HCT116 (cell line): Measurements from ENCODE around the gene BRDT. TPM values are rescaled to one million over a fixed set of nuclear protein-coding genes. Genes with fewer than 3 reads are reported as not detected.
A peak's percentile ranks its signal among the peaks of the same experiment; 100 is the strongest.

ENCODE experiments used
- ATAC-seq: fragments of 200-7000 bp; cut with Tn5 transposase; 2 replicates; pipeline ENCODE4 v1.9.1; 2020; ENCODE audit warnings: mild to moderate bottlenecking, moderate library complexity
- BruUV-seq: library from RNA; stranded (reverse); fragments of 400-500 nt; replicated peaks from 2 replicates; lab custom pipeline; 2021; lab: Mats Ljungman, UMichigan
- CTCF ChIA-PET: fragments of 300-600 bp; sonication (Branson Sonifier 250); formaldehyde crosslinking; loops from one replicate; lab custom pipeline; 2021; ENCODE audit warnings: antibody characterized with exemption; lab: Charles Lee
- POLR2A ChIA-PET: fragments of 300-600, 350-600 bp; sonication (Branson Sonifier 250); formaldehyde crosslinking; loops from one replicate; lab custom pipeline; 2021; ENCODE audit warnings: antibody characterized with exemption; lab: Charles Lee
- RAD21 ChIA-PET, 2 experiments: fragments of 300-600 bp; sonication (Branson Sonifier 250); formaldehyde crosslinking; loops; one replicate each; lab custom pipeline; 2023; ENCODE audit warnings: low total read pairs in 2 of 2; ENCODE audit not compliant: uncharacterized antibody in 2 of 2, unreplicated experiment in 2 of 2, low non-redundant PET in 1 of 2; lab: Charles Lee
- DNase-seq: peaks from one replicate; pipeline ENCODE4 v3.0.0-alpha.2; 2010; ENCODE audit warnings: low read depth, low spot score
- H2AFZ ChIP-seq: fragments of 200-600 bp; shearing (Covaris generic), sonication (generic); 2 replicates; pipeline ENCODE4 v1.6.1; 2017; ENCODE audit warnings: low read depth, mixed run types, mixed read lengths, antibody characterized with exemption, low read length; ENCODE audit not compliant: poor library complexity, severe bottlenecking
- H3K27ac ChIP-seq: 2 replicates; pipeline ENCODE4 v1.5.1; 2012; ENCODE audit warnings: low read depth, low read length
- H3K27me3 ChIP-seq: fragments of 200-600 bp; sonication (generic); 2 replicates; pipeline ENCODE4 v1.6.1; 2016; ENCODE audit warnings: mixed run types, low read length, mixed read lengths; ENCODE audit not compliant: insufficient read depth
- H3K36me3 ChIP-seq, 2 experiments: fragments of 200-500 bp in 1 of 2; fragments of 200-600 bp in 1 of 2; sonication (Bioruptor generic) in 1 of 2; sonication (generic) in 1 of 2; 2 replicates each; pipeline versions ENCODE4 v1.5.1 to v1.6.1; 2014 to 2016; ENCODE audit warnings: low read length in 2 of 2, inconsistent platforms in 1 of 2, mixed read lengths in 1 of 2, mixed run types in 1 of 2; ENCODE audit not compliant: insufficient read depth in 2 of 2, control insufficient read depth in 1 of 2
- H3K4me1 ChIP-seq, 2 experiments: fragments of 200-600 bp in 1 of 2; sonication (generic) in 1 of 2; 2 replicates each; pipeline versions ENCODE4 v1.5.1 to v1.6.1; 2012 to 2017; ENCODE audit warnings: low read length in 2 of 2, inconsistent platforms in 1 of 2, mild to moderate bottlenecking in 1 of 2, mixed read lengths in 1 of 2, mixed run types in 1 of 2, moderate library complexity in 1 of 2; ENCODE audit not compliant: insufficient read depth in 2 of 2, control insufficient read depth in 1 of 2
- H3K4me2 ChIP-seq: fragments of 200-600 bp; sonication (generic); 2 replicates; pipeline ENCODE4 v1.6.1; 2017; ENCODE audit warnings: mixed run types, low read length, mixed read lengths
- H3K4me3 ChIP-seq, 2 experiments: fragments of 200-600 bp in 1 of 2; sonication (generic) in 1 of 2; replicated peaks in 1 of 2; 2 replicates each; pipeline ENCODE4 v1.5.1; 2011 to 2016; ENCODE audit warnings: low read length in 2 of 2, control low read depth in 1 of 2, low read depth in 1 of 2, mild to moderate bottlenecking in 1 of 2, mixed read lengths in 1 of 2, mixed run types in 1 of 2
- H3K79me2 ChIP-seq: fragments of 200-600 bp; sonication (generic); 2 replicates; pipeline ENCODE4 v1.6.1; 2017; ENCODE audit warnings: mild to moderate bottlenecking, mixed run types, low read length, moderate library complexity, mixed read lengths; ENCODE audit not compliant: insufficient read depth
- H3K9ac ChIP-seq: fragments of 200-600 bp; sonication (generic); 2 replicates; pipeline ENCODE4 v1.6.1; 2016; ENCODE audit warnings: low read length, mixed read lengths
- H3K9me2 ChIP-seq: fragments of 200-600 bp; sonication (generic), shearing (Covaris generic); 2 replicates; pipeline ENCODE4 v1.6.1; 2017; ENCODE audit warnings: mixed run types, mild to moderate bottlenecking, moderate library complexity; ENCODE audit not compliant: insufficient read depth
- H3K9me3 ChIP-seq, 2 experiments: fragments of 200-500 bp in 1 of 2; fragments of 200-600 bp in 1 of 2; sonication (Bioruptor generic) in 1 of 2; sonication (generic) in 1 of 2; 2 replicates each; pipeline ENCODE4 v1.6.1; 2014 to 2017; ENCODE audit warnings: low read length in 2 of 2, mixed read lengths in 2 of 2, inconsistent platforms in 1 of 2, low read depth in 1 of 2, mild to moderate bottlenecking in 1 of 2, mixed run types in 1 of 2, moderate library complexity in 1 of 2; ENCODE audit not compliant: control insufficient read depth in 1 of 2, insufficient read depth in 1 of 2
- H4K20me1 ChIP-seq: fragments of 200-600 bp; sonication (generic), shearing (Covaris generic); 2 replicates; pipeline ENCODE4 v1.6.1; 2017; ENCODE audit warnings: mixed run types, mild to moderate bottlenecking, moderate library complexity; ENCODE audit not compliant: insufficient read depth
- EGR1 ChIP-seq: IDR thresholded peaks from 2 replicates; pipeline ENCODE4 v1.6.1; 2012; ENCODE audit warnings: low read depth
- EZH2phosphoT487 ChIP-seq: fragments of 200-600 bp; IDR thresholded peaks from 2 replicates; pipeline ENCODE4 v1.6.1; 2018; ENCODE audit warnings: antibody characterized with exemption, borderline replicate concordance
- JUND ChIP-seq: IDR thresholded peaks from 2 replicates; pipeline ENCODE4 v1.6.1; 2012
- POLR2A ChIP-seq: IDR thresholded peaks from 2 replicates; pipeline ENCODE4 v1.7.0; 2011; ENCODE audit warnings: borderline replicate concordance; ENCODE audit not compliant: insufficient read depth, insufficient read length; ENCODE audit errors: extremely low read depth
- intact Hi-C: fragments of 100-400 bp; cut with micrococcal nuclease; formaldehyde crosslinking; loops from 2 replicates; pipeline ENCODE4 v1.10.0; 2022
- total RNA-seq: library from RNA; stranded (reverse); gene quantifications from one replicate; pipeline ENCODE4 v1.2.1, GENCODE V29; 2021; ENCODE audit not compliant: unreplicated experiment
- TF ChIP-seq, protein P1 (sequence below): IDR thresholded peaks from 2 replicates; pipeline ENCODE4 v1.6.1; 2012
- TF ChIP-seq, protein P2 (sequence below), 3 experiments: fragments of 200-600 bp in 1 of 3; sonication (generic) in 1 of 3; IDR thresholded peaks in 2 of 3; conservative IDR thresholded peaks in 1 of 3; 2 replicates each; pipeline ENCODE4 v1.5.1; 2012 to 2017; ENCODE audit warnings: low read depth in 2 of 3, low read length in 2 of 3, antibody characterized with exemption in 1 of 3, borderline replicate concordance in 1 of 3, control low read depth in 1 of 3, mild to moderate bottlenecking in 1 of 3, mixed read lengths in 1 of 3, mixed run types in 1 of 3, moderate library complexity in 1 of 3; ENCODE audit not compliant: insufficient read depth in 1 of 3
- TF ChIP-seq, protein P3 (sequence below): IDR thresholded peaks from 2 replicates; pipeline ENCODE4 v1.6.1; 2012; ENCODE audit warnings: low read depth

BRDT gene
- total RNA-seq, 1 experiment from 2014 or later = not detected

DNA sequence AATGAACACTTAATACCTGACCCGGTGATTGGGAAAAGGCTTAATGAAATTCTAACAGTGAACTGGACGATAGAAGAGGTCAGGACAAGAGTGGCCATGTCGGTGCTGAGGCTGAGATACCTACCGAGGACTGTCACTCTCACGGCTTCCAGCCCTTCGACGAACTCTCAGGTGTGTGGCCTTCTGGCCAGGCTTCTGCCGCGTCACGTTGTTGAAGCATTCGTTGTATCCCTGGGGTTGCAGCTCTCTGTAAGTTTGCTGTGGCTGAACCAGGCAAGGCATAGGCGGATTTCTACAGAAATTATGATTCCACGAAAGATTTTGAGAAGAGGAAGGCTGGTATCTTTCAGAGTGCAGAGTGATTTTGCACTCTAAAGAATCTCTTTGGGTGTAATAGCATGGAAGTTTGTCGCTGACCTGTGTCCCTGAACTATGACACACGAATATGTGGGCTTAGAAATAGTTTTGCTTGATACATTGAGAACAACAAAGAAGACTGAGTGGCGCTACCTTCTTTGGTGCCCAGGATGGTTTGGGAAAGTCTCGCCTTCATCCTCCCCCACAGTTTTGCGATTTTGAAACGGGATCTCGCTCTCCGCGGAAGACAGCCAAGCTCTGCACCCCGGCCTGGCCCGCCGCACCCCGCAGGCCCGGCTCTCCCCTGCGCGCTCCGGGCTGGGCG is 80.2 kb downstream of the BRDT start:
- CTCF ChIA-PET = no interaction called here

More for the DNA sequence above, 80.2 kb downstream of the BRDT start:
- Histone ChIP-seq H3K9me2 (no peaks in the 10 kb centered on the region), H3K27me3 (no peaks in the 10 kb centered on the region), H3K4me3 (peak overlapping the region; percentile 58 to 78), H2AFZ (peak overlapping the region; percentile 81), H3K9me3 (no peaks in the 10 kb centered on the region), H3K4me1 (peaks cover 10 to 22% of the 10 kb centered on the region in 2 experiments), H3K36me3 (no peaks in the 10 kb centered on the region), H3K9ac (peak overlapping the region; percentile 69), H3K4me2 (peak overlapping the region; percentile 96)
- POLR2A ChIA-PET = no interaction called here
- DNase-seq = no peak
- intact Hi-C loops = no loop called here
- BruUV-seq = TSS peak; percentile 63
- no peak for TF ChIP-seq EGR1
- TF ChIP-seq, protein P1, sequence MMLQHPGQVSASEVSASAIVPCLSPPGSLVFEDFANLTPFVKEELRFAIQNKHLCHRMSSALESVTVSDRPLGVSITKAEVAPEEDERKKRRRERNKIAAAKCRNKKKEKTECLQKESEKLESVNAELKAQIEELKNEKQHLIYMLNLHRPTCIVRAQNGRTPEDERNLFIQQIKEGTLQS = no peak
- TF ChIP-seq, protein P2, sequence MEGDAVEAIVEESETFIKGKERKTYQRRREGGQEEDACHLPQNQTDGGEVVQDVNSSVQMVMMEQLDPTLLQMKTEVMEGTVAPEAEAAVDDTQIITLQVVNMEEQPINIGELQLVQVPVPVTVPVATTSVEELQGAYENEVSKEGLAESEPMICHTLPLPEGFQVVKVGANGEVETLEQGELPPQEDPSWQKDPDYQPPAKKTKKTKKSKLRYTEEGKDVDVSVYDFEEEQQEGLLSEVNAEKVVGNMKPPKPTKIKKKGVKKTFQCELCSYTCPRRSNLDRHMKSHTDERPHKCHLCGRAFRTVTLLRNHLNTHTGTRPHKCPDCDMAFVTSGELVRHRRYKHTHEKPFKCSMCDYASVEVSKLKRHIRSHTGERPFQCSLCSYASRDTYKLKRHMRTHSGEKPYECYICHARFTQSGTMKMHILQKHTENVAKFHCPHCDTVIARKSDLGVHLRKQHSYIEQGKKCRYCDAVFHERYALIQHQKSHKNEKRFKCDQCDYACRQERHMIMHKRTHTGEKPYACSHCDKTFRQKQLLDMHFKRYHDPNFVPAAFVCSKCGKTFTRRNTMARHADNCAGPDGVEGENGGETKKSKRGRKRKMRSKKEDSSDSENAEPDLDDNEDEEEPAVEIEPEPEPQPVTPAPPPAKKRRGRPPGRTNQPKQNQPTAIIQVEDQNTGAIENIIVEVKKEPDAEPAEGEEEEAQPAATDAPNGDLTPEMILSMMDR (IDR thresholded peaks at IDR 0.05 in 2 of 3, conservative IDR thresholded peaks at IDR 0.05 in 1 of 3; ENCODE audit: borderline replicate concordance in 1 of 3, insufficient read depth in 1 of 3, low read depth in 2 of 3, low read length in 2 of 3) = no peak
- TF ChIP-seq JUND = no peak
- TF ChIP-seq, protein P3, sequence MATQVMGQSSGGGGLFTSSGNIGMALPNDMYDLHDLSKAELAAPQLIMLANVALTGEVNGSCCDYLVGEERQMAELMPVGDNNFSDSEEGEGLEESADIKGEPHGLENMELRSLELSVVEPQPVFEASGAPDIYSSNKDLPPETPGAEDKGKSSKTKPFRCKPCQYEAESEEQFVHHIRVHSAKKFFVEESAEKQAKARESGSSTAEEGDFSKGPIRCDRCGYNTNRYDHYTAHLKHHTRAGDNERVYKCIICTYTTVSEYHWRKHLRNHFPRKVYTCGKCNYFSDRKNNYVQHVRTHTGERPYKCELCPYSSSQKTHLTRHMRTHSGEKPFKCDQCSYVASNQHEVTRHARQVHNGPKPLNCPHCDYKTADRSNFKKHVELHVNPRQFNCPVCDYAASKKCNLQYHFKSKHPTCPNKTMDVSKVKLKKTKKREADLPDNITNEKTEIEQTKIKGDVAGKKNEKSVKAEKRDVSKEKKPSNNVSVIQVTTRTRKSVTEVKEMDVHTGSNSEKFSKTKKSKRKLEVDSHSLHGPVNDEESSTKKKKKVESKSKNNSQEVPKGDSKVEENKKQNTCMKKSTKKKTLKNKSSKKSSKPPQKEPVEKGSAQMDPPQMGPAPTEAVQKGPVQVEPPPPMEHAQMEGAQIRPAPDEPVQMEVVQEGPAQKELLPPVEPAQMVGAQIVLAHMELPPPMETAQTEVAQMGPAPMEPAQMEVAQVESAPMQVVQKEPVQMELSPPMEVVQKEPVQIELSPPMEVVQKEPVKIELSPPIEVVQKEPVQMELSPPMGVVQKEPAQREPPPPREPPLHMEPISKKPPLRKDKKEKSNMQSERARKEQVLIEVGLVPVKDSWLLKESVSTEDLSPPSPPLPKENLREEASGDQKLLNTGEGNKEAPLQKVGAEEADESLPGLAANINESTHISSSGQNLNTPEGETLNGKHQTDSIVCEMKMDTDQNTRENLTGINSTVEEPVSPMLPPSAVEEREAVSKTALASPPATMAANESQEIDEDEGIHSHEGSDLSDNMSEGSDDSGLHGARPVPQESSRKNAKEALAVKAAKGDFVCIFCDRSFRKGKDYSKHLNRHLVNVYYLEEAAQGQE = no peak
- no peak for TF ChIP-seq EZH2phosphoT487
- TF ChIP-seq POLR2A = no peak
- TF ChIP-seq, all 23 proteins: peak for 0
- ATAC-seq = no peak
- peak overlapping the region; percentile 53; the same call in 1 of the 2 replicates for H3K27ac ChIP-seq
- no peaks in the 10 kb centered on the region for H4K20me1 ChIP-seq
- no peaks in the 10 kb centered on the region for H3K79me2 ChIP-seq
- RAD21 ChIA-PET = no interaction called here
